Glomerular endothelial cell (primary cell): ENCODE results near the gene IL21R. TPM values are rescaled to one million over a fixed set of nuclear protein-coding genes. Genes with fewer than 3 reads are reported as not detected.

Source experiments
- DNase-seq: peaks from one replicate; pipeline ENCODE4 v3.0.0-alpha.2; 2011; ENCODE audit warnings: low read depth, low spot score; ENCODE audit errors: extremely low read depth
- total RNA-seq: library from RNA; depleted of rRNA; stranded (reverse); fragments of >200 nt; gene quantifications from 2 replicates; pipeline ENCODE4 v1.2.3, GENCODE V29; 2015

IL21R gene
- total RNA-seq, 1 donor from 2014 or later = 0.47 TPM

- no peak for DNase-seq
Observed at GRCh38 chr16:27482397-27483087, 80.6 kb downstream of the IL21R start.

DNA sequence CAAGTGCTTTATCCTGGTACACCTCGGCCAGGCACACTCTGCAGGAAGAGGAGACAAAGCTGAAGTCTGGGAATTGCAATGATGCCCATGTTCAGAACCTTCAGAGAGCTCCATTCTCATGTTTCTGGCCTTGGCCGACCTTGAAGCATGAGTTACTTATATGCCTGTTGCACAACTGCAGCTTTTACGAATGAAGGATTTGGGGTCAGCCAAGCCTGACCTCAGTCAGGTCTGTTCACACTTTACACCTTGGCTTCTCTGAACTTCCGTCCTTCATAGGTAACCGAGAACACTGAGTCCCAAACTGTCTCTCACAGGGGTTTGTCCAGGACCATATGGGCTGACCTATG is 81.1 kb downstream of the IL21R start:
- DNase-seq = no peak

DNA sequence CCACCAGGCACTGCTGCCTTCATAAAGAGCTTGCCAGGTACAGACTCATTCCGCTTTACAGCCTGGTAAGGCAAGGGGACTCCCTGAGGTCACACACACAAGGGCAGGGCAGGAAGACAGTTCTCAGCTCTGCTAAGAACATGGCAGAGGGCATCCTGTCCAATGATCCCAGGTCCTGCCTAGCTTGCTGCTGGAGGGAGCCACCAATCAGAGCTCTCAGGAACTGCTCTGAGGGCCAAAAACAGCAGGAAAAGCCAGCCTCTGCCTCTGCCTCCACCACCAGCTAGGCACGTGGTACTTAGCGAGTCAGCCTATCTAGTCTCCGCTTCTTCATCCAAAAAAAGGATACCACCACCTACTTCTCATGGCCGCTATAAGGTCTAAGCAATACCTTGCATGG is 81.7 kb downstream of the IL21R start:
- DNase-seq = no peak

DNA sequence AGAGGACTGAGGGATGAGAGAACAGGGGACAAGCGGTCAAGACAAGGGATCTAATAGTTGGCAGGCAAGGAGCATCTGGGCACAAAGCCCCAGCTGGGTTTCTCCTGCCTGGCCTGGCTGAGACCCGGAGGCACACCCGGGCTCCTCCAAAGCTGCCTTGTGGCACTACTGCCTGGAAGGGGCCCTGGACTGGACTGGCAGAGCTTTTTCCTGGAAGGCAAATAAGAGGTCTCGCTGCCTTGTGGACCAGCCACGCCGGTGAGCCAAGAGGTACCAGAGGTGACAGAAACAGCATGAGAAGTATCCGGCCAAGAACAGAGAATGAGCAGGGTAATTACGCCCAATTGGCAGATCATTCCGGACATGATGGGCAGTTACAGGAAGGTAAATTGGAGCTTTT is 83.2 kb downstream of the IL21R start:
- DNase-seq = no peak

DNA sequence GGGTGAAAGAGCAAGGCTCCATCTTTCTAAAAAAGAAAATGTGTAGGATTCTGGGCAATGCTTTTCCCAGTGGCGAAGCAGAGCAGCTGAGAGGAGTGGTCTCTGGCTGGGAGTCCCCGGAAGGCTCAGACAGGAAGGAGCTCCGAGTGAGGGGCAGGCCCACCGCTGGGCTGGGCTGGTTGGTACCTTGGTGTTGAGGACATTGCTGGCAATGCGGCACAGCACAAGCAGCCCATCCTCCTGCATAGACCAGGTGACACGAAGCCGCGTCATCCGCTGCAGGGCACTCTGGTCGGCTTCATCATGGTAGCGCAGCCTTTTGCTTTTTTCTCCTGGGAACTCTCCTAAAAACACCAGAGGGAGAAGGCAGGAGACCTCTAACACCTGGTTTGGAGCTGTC is 83.8 kb downstream of the IL21R start:
- no peak for DNase-seq

- no peak for DNase-seq
Observed at GRCh38 chr16:27486344-27486743, 84.4 kb downstream of the IL21R start.

- no peak for DNase-seq
Observed at GRCh38 chr16:27486760-27487159, 84.8 kb downstream of the IL21R start.

DNA sequence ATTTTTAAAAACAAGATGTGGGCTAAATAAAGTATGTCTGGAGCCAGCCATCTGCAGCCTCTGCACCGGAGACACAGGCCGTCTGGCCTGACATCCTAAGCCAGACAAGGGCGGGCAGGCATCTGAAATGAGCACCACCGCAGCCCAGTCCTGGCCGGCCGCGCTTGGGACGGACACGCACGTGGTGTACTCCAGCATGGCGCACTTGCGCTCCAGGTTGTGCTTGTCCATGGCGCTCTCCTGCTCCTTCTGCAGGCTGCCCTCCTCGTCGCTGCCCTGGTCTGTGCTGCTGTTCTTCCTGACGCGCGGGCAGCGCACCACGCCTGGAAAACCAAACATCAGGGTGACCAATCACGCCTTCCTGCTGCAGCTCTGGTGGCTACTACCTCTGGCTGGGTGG is 87.4 kb downstream of the IL21R start:
- DNase-seq = no peak

- no peak for DNase-seq
Observed at GRCh38 chr16:27489906-27490305, 87.9 kb downstream of the IL21R start.

GRCh38 chr16:27491894-27492587 is 90.1 kb downstream of the IL21R start:
- DNase-seq = no peak

DNA sequence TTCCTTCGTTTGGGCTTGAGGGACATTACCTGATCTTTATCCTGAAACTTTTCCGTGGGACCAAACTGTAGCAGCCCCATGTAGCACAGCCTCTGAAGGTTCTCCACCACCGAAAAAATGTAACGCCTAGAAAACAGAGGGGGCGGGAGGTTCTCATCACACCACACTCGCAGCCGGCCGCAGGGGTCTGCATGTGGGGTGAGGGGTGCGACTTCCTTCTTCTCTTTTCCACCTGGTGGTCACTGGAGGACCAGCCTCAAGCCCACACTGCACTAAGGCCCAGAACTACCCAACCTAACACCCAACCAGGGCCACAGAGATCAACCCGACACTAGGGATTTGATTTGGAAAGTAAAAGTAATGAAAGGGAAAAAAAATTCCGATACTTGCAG is 90.6 kb downstream of the IL21R start:
- DNase-seq = no peak

DNA sequence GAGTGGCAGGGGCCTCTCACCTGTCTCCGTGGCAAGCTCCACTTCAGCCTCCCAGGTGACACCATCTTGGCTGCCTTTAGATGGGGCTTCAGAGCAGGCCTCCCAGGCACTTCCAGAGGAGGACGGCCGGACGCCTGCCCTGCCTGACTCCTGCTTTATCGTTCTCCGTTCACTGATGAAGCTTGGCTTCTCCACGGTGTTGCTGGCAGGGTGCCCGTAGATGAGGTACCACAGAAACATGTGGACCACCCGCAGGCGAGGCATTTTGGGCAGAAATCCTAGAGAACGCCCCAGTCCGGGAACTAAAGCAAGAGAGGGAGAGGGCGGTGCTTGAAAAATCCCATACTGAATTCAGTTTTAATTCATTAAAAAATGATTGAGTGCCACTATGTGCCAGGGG is 93.2 kb downstream of the IL21R start:
- no peak for DNase-seq

- DNase-seq = no peak
Observed at GRCh38 chr16:27498031-27498825, 96.3 kb downstream of the IL21R start.

GRCh38 chr16:27498916-27499658 is 97.1 kb downstream of the IL21R start:
- DNase-seq = no peak

DNA sequence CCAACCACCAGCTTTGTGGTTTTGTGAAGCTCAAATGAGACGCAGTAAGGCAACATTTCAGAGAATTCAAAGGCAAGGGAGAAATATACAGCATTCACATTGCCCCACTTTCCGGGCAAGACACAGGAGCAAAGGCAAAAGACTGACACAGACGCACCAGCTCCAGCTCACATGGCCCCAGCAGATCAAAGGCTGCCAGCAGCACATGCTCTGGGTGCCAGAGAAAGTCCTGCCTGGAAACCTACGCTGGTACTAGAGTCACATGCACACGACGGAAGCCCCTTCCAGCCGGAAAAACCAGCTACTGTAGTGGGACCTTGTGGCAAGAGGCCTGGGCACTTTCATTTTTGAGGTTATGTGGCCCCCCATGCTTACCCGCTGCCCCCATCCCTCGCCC is 97.7 kb downstream of the IL21R start:
- no peak for DNase-seq

GRCh38 chr16:27500801-27501200 is 98.8 kb downstream of the IL21R start:
- DNase-seq = no peak

Other genes starting within 250 kb of the IL21R start
- gene KDM8, start 198.6 kb upstream of the IL21R start, total RNA-seq = 4.6 and 5.9 TPM in 2 replicates
- gene NSMCE1, start 133.4 kb upstream of the IL21R start, total RNA-seq = 44.7 and 54.1 TPM in 2 replicates
- 117 and 165 TPM in 2 replicates for gene IL4R, start 88.2 kb upstream of the IL21R start, total RNA-seq
- 80.3 and 123 TPM in 2 replicates for gene GTF3C1, start 147.7 kb downstream of the IL21R start, total RNA-seq
- gene KATNIP, start 148.0 kb downstream of the IL21R start, total RNA-seq = 19.3 and 27.5 TPM in 2 replicates